ACC112 (cell line): Measurements from ENCODE around the gene STRN3.

Source experiments
- H2AFZ ChIP-seq: fragments of 200-600 bp; sonication (generic); one replicate; pipeline ENCODE4 v1.6.0; 2017; ENCODE audit warnings: antibody characterized with exemption, low read length; ENCODE audit not compliant: unreplicated experiment
- H3K27ac ChIP-seq: fragments of 200-600 bp; sonication (generic); 2 replicates; pipeline ENCODE4 v1.5.1; 2014; ENCODE audit warnings: low read depth, mild to moderate bottlenecking, antibody characterized with exemption, low read length, moderate library complexity
- H3K27me3 ChIP-seq: fragments of 200-600 bp; sonication (generic); 2 replicates; pipeline ENCODE4 v1.6.1; 2014; ENCODE audit warnings: mild to moderate bottlenecking, antibody characterized with exemption, low read length, moderate library complexity, mixed read lengths; ENCODE audit not compliant: insufficient read depth
- H3K36me3 ChIP-seq: fragments of 200-600 bp; sonication (generic); 2 replicates; pipeline ENCODE4 v1.6.1; 2016; ENCODE audit warnings: mild to moderate bottlenecking, antibody characterized with exemption, low read length, moderate library complexity, mixed read lengths; ENCODE audit not compliant: insufficient read depth
- H3K4me1 ChIP-seq: fragments of 200-600 bp; sonication (generic); one replicate; pipeline ENCODE4 v1.6.1; 2016; ENCODE audit warnings: low read length, mixed read lengths; ENCODE audit not compliant: insufficient read depth, unreplicated experiment, control insufficient read depth
- H3K4me3 ChIP-seq: fragments of 200-600 bp; sonication (generic); 2 replicates; pipeline ENCODE4 v1.5.1; 2014; ENCODE audit warnings: mild to moderate bottlenecking, low read depth, low read length
- H3K79me2 ChIP-seq: fragments of 200-600 bp; sonication (generic); one replicate; pipeline ENCODE4 v1.6.0; 2016; ENCODE audit warnings: low read length; ENCODE audit not compliant: control insufficient read depth, unreplicated experiment, insufficient read depth

Gene STRN3

DNA sequence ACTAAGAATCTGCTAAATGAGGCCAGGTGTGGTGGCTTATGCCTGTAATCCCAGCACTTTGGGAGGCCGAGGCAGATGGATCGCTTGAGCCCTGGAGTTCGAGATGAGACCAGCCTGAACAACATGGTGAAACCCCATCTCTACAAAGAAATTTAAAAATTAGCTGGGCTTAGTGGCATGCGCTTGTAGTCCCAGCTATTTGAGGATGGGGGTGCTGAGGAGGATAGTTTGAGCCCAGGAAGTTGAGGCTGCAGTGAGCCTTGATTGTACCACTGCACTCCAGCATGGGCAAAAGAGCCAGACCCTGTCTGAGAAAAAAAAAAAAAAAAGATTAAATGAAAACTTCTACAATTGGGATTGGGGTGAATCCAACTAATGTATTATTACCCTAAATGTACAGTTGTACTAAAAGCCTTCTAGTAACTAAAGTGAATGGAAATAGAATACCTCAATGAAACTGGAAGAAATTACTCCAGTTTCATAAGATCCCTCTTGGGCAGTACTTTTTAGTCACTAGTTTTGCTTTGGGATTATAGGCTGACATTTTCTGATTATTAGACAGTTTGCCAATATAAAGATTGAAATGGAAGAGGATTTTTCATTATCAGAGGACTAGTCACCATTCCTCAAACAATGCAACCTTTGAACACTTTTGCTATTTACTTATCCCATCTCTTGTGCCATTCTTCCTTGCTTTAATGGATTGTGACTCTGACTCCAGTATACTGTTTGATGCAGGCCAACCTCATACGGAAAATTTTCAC, 137.5 kb downstream of the STRN3 start:
- Histone ChIP-seq H3K79me2 (no peaks in the 10 kb centered on the region), H3K4me3 (no peak overlapping the region), H3K36me3 (no peaks in the 10 kb centered on the region), H3K27me3 (no peaks in the 10 kb centered on the region), H3K4me1 (no peaks in the 10 kb centered on the region), H2AFZ (no peak overlapping the region), H3K27ac (no peak overlapping the region)

DNA sequence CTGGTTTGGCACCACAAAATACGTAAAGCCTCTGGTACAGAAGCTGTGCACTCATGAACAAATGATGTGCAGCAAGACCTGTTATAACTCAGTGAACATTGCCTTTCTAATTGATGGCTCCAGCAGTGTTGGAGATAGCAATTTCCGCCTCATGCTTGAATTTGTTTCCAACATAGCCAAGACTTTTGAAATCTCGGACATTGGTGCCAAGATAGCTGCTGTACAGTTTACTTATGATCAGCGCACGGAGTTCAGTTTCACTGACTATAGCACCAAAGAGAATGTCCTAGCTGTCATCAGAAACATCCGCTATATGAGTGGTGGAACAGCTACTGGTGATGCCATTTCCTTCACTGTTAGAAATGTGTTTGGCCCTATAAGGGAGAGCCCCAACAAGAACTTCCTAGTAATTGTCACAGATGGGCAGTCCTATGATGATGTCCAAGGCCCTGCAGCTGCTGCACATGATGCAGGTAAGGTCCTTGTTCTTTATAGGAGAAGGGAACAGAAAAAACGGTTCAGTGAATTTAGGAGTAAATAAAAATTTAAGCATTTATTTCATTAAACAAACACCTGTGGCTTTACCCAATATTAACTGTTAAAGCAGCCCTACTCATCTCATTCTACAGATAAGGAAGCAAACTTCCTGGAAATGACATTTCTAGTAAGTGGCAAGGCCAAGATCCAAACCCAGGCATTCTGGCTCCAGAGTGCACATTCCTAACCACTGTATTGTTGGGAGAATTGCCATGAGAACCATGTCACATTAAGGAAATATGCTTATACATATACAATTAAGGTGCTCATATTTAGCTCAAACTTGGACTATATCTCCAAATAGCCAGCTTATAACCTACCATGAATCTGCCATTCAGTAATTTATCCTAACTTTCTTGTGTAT, 140.1 kb downstream of the STRN3 start:
- H3K36me3 ChIP-seq, result no peaks in the 10 kb centered on the region

DNA sequence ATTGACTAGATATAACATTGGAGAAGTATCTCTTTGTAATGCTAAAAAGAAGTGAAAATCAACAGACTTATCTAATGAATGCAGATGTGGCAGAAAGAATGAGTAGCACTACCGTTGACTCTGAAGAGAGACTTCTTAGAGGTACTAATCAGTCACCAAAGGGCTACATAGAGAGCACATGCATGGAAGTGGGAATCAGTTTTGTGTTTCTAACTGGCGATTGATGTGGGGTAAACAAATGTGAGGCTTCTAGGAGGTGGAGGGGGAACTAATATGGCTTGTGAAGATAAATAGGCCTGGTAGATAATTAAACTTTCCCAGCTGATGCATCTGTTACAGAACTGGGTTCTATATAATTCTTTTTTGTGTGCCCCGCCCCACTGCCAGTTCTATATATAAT, 141.3 kb downstream of the STRN3 start:
- H2AFZ ChIP-seq, result no peak overlapping the region
- no peak overlapping the region for H3K4me3 ChIP-seq
- H3K79me2 ChIP-seq, result no peaks in the 10 kb centered on the region
- peaks cover 4% of the 10 kb centered on the region for H3K4me1 ChIP-seq
- no peaks in the 10 kb centered on the region for H3K27me3 ChIP-seq
- no peak overlapping the region for H3K27ac ChIP-seq
- H3K36me3 ChIP-seq, result no peaks in the 10 kb centered on the region

More for the DNA sequence above, 140.1 kb downstream of the STRN3 start:
- Histone ChIP-seq H3K4me1 (peaks cover 4% of the 10 kb centered on the region), H3K27ac (no peak overlapping the region), H3K27me3 (no peaks in the 10 kb centered on the region), H3K4me3 (no peak overlapping the region), H3K79me2 (no peaks in the 10 kb centered on the region), H2AFZ (no peak overlapping the region)

DNA sequence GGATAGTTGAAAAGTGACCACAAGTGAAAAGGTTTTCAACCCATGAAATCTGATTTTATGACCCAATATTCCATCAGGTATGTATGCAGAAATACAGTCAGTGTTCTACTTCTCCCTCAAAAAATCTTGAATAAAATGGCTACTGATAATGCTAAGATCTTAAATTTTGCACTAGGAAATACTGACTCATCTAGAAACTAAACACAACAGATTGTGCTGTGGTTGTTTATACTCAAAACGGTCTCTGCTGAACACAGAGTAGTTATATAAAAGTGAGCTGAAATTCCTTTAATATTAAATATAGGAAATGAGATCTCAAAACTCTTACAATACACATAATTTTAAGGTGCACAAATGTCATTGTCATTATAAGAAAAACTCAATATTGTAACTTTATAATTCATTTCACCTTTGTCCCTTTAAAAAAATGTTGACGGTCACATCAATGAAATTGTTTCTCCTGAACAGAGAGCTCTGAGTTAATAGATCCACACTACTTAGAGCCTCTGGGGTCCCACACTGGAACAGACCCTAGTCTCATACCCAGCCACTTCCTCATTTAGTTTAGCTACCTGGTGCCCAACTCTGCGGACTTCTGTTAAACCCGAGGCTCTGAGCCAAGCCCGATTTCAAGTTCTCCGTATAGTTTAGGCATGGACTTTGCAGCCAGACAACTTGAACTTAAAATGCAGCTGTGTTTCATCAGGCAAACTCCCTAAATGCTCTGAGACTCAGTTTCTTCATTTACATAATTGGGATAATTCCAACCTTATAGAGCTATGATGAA, 142.5 kb downstream of the STRN3 start:
- Histone ChIP-seq H3K4me1 (peaks cover 4% of the 10 kb centered on the region), H2AFZ (no peak overlapping the region)

DNA sequence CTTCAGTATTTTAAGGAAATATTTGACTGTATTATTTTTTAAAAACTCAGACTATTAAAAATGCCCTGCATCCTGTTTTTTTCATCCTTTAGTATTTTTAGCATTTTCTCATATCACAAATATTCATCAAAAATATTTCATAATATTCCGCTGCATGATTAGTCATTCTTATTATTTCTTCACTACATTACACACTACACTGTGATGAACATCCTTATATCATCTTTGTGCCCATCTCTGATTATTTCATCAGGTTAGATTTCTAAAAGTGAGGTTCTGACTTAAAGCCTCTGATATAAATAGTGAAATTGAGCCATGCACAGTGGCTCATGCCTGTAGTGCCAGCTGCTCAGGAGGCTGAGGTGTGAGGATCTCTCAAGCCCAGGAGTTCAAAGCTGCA, 143.7 kb downstream of the STRN3 start:
- H2AFZ ChIP-seq, result no peak overlapping the region
- no peaks in the 10 kb centered on the region for H3K79me2 ChIP-seq
- H3K4me1 ChIP-seq, result peaks cover 4% of the 10 kb centered on the region
- H3K27me3 ChIP-seq, result peaks cover 7% of the 10 kb centered on the region; the same call in 1 of the 2 replicates
- H3K27ac ChIP-seq, result no peak overlapping the region
- no peaks in the 10 kb centered on the region for H3K36me3 ChIP-seq
- H3K4me3 ChIP-seq, result no peak overlapping the region

More for the DNA sequence above, 142.5 kb downstream of the STRN3 start:
- H3K27me3 ChIP-seq, result no peaks in the 10 kb centered on the region
- H3K27ac ChIP-seq, result no peak overlapping the region
- H3K36me3 ChIP-seq, result no peaks in the 10 kb centered on the region
- H3K79me2 ChIP-seq, result no peaks in the 10 kb centered on the region
- H3K4me3 ChIP-seq, result no peak overlapping the region

DNA sequence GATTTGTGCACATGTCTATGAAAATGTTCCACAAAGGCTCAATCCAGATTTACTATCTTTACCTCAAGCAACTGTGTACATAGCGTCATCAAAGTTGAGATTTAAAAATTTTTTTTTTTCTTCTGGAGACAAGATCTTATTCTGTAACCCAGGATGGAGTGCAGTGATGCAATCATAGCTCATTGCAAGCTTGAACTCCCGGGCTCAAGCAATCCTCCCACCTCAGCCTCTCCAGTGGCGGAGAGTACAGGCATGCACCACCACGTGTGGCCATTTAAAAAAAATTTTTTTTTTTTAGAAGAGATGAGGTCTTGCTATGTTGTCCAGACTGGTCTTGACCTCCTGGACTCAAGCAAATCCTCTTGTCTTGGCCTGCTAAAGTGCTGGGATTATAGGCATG, 149.5 kb downstream of the STRN3 start:
- no peak overlapping the region for H2AFZ ChIP-seq
- H3K4me3 ChIP-seq, result no peak overlapping the region
- H3K79me2 ChIP-seq, result no peaks in the 10 kb centered on the region
- peaks cover 56% of the 10 kb centered on the region for H3K27me3 ChIP-seq
- H3K36me3 ChIP-seq, result no peaks in the 10 kb centered on the region
- peaks cover 3% of the 10 kb centered on the region for H3K4me1 ChIP-seq
- no peak overlapping the region for H3K27ac ChIP-seq

DNA sequence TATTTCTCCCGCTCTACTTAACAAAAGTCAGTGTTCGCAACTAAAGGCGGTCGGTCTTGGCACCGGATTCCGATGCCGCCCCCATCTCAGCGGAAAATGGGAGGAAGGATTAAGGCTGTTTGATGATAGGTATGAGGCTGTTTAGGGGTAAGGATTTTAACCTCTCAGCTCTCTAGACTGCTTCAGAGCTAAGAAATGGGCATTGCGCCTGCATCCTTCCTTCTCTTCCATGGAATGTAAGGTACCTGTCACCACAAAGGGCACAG, 150.5 kb downstream of the STRN3 start:
- peaks cover 56% of the 10 kb centered on the region for H3K27me3 ChIP-seq
- no peaks in the 10 kb centered on the region for H3K36me3 ChIP-seq
- H3K79me2 ChIP-seq, result no peaks in the 10 kb centered on the region
- H2AFZ ChIP-seq, result no peak overlapping the region
- H3K4me3 ChIP-seq, result no peak overlapping the region
- no peak overlapping the region for H3K27ac ChIP-seq
- peaks cover 3% of the 10 kb centered on the region for H3K4me1 ChIP-seq

DNA sequence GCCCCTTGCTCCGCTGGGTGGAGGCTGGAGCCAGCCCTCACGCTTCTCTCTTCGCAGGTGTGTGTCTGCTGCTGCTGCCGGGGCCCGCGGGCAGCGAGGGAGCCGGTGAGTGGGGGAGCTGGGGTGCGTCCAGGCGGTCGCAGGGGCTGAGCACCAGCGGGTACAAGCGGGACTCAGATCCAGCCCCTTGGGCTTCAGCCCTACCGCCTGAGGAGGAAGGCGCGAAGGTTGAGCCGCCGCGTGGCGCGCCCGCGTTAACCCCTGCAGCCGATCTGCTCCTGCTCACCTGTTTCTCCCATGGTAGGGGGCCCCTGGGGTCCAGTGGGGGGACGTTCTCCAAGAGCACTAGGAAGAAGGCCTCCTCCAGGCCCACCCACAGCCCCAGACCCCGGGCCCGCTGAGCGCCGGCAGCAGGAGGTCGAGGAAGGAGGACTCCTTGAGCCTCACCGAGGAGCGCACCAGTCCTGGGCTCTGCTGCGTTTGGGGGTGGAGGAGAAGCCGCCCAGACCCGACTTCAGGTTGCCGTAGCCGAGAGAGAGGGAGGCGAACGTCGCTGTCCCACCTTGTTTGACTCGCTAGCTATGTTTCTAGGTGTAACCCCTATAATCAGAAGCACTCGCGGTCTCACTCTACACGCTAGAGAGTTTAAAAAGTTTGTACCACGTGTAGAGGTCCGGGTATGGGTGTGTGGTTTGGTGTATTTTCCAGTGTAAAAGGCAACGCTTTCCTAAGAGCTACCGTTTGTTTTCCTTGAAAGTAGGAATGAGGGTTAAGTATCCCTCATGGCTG, 151.0 kb downstream of the STRN3 start:
- Histone ChIP-seq H3K27me3 (peaks cover 56% of the 10 kb centered on the region), H2AFZ (peak overlapping the region; percentile 86), H3K4me1 (peaks cover 3% of the 10 kb centered on the region), H3K79me2 (no peaks in the 10 kb centered on the region), H3K27ac (no peak overlapping the region), H3K4me3 (peak overlapping the region; percentile 79), H3K36me3 (no peaks in the 10 kb centered on the region)

DNA sequence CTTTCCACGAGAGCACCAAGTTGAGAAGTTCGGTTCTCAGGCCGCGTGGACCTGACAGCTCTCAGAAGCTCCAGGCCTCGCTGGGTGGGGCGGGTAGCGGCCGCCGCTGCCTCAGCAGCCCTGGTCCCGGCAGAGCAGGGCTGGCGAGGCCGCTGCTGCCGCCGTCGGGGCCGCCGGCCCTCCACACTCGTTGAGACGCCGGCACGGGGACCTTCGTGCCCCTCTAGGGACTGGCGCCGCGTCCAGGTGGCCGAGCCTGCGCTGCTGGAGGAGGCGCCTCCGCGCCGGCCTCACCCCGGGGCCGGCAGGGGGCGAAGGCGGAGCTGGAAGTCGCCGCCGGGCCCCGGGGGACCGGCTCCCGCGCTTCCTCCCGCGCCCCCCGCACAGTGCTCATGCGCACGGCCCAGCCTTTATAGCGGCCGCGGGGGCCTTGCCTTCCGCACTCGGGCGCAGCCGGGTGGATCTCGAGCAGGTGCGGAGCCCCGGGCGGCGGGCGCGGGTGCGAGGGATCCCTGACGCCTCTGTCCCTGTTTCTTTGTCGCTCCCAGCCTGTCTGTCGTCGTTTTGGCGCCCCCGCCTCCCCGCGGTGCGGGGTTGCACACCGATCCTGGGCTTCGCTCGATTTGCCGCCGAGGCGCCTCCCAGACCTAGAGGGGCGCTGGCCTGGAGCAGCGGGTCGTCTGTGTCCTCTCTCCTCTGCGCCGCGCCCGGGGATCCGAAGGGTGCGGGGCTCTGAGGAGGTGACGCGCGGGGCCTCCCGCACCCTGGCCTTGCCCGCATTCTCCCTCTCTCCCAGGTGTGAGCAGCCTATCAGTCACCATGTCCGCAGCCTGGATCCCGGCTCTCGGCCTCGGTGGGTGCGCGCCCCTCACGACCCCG, 151.8 kb downstream of the STRN3 start, which contains the start of gene COCH:
Gene COCH (plus strand): TSS at position 440 of the 879 bp plus-strand sequence. CDS start 380 bp downstream, at position 820.
- no peaks in the 10 kb centered on the region for H3K79me2 ChIP-seq
- H3K27ac ChIP-seq, result no peak within 1 kb of the TSS
- H2AFZ ChIP-seq, result peak within 1 kb of the TSS; percentile 86
- H3K4me3 ChIP-seq, result peak within 1 kb of the TSS; percentile 79
- no peaks in the 10 kb centered on the region for H3K36me3 ChIP-seq
- H3K4me1 ChIP-seq, result peaks cover 3% of the 10 kb centered on the region
- H3K27me3 ChIP-seq, result peaks cover 56% of the 10 kb centered on the region
